ENCODE data around the gene TBX6. TPM values are rescaled to one million over a fixed set of nuclear protein-coding genes. Genes with fewer than 3 reads are reported as not detected.
A peak's percentile ranks its signal among the peaks of the same experiment; 100 is the strongest.

TBX6 gene
- total and polyA plus RNA-seq, 10 of the 15 experiments (the other 5 are each of a cell fraction or from before 2014, with no cell fraction given): 0.08 to 0.90 (median 0.31) TPM; not detected in 2

DNA sequence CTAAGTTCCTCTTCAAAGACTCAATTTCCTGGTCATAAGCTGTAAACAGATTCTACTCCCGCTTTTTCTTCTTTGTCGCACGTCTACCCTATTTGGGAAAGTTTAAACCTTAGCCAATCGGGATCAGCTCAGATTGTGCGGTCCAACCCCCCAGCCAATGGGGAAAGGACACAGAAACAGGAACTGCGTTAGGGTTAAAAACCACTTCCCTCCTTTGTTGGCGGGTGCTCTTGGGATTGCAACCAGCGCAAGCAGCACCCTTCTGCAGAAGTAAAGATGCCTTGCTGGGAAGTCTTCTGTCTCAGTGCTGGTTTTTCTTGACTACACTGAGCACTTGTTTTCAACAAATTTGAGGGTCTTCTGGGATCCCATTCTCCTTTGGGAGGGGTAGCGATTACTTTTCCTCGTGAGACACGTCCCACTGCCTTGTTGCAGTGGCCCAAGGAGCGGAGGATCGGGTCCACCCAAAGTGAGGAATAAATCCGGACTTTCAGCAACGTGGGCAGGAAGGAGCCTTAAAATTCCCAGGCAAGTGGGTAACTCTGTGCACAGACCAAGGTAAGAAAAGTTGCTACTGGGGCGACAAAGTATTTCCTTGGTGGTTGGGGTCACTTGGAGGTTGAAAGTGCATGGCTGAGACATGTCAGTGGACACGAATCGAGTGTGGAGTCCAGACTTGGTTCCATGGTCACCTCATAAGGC is 5.3 kb upstream of the TBX6 start (continued):
- TF ChIP-seq, protein P1, sequence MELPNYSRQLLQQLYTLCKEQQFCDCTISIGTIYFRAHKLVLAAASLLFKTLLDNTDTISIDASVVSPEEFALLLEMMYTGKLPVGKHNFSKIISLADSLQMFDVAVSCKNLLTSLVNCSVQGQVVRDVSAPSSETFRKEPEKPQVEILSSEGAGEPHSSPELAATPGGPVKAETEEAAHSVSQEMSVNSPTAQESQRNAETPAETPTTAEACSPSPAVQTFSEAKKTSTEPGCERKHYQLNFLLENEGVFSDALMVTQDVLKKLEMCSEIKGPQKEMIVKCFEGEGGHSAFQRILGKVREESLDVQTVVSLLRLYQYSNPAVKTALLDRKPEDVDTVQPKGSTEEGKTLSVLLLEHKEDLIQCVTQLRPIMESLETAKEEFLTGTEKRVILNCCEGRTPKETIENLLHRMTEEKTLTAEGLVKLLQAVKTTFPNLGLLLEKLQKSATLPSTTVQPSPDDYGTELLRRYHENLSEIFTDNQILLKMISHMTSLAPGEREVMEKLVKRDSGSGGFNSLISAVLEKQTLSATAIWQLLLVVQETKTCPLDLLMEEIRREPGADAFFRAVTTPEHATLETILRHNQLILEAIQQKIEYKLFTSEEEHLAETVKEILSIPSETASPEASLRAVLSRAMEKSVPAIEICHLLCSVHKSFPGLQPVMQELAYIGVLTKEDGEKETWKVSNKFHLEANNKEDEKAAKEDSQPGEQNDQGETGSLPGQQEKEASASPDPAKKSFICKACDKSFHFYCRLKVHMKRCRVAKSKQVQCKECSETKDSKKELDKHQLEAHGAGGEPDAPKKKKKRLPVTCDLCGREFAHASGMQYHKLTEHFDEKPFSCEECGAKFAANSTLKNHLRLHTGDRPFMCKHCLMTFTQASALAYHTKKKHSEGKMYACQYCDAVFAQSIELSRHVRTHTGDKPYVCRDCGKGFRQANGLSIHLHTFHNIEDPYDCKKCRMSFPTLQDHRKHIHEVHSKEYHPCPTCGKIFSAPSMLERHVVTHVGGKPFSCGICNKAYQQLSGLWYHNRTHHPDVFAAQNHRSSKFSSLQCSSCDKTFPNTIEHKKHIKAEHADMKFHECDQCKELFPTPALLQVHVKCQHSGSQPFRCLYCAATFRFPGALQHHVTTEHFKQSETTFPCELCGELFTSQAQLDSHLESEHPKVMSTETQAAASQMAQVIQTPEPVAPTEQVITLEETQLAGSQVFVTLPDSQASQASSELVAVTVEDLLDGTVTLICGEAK (IDR thresholded peaks at IDR 0.05; ENCODE audit: borderline replicate concordance): 0 out of 2 replicates have a peak, but pooled peaks have one; percentile 2
- TF ChIP-seq, protein P2, sequence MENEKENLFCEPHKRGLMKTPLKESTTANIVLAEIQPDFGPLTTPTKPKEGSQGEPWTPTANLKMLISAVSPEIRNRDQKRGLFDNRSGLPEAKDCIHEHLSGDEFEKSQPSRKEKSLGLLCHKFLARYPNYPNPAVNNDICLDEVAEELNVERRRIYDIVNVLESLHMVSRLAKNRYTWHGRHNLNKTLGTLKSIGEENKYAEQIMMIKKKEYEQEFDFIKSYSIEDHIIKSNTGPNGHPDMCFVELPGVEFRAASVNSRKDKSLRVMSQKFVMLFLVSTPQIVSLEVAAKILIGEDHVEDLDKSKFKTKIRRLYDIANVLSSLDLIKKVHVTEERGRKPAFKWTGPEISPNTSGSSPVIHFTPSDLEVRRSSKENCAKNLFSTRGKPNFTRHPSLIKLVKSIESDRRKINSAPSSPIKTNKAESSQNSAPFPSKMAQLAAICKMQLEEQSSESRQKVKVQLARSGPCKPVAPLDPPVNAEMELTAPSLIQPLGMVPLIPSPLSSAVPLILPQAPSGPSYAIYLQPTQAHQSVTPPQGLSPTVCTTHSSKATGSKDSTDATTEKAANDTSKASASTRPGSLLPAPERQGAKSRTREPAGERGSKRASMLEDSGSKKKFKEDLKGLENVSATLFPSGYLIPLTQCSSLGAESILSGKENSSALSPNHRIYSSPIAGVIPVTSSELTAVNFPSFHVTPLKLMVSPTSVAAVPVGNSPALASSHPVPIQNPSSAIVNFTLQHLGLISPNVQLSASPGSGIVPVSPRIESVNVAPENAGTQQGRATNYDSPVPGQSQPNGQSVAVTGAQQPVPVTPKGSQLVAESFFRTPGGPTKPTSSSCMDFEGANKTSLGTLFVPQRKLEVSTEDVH (IDR thresholded peaks at IDR 0.05; ENCODE audit: low read depth, partially characterized antibody): no peak
- TF ChIP-seq ZSCAN29 (IDR thresholded peaks at IDR 0.05): no peak
- TF ChIP-seq WRNIP1 (IDR thresholded peaks at IDR 0.05; ENCODE audit: borderline replicate concordance, low read depth, low read length): no peak
- TF ChIP-seq, protein P3, sequence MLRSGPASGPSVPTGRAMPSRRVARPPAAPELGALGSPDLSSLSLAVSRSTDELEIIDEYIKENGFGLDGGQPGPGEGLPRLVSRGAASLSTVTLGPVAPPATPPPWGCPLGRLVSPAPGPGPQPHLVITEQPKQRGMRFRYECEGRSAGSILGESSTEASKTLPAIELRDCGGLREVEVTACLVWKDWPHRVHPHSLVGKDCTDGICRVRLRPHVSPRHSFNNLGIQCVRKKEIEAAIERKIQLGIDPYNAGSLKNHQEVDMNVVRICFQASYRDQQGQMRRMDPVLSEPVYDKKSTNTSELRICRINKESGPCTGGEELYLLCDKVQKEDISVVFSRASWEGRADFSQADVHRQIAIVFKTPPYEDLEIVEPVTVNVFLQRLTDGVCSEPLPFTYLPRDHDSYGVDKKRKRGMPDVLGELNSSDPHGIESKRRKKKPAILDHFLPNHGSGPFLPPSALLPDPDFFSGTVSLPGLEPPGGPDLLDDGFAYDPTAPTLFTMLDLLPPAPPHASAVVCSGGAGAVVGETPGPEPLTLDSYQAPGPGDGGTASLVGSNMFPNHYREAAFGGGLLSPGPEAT (IDR thresholded peaks at IDR 0.05; ENCODE audit: low read depth): 0 out of 2 replicates have a peak, but pooled peaks have one; percentile 12

Measured in GM12878 (cell line).